PC-9 (cell line): ENCODE measurements around the gene TOM1L2.

Experiments used
- EZH2 ChIP-seq: fragments of 200-600 bp; sonication (generic); IDR thresholded peaks from 2 replicates; pipeline ENCODE4 v1.8.0; 2017; ENCODE audit warnings: antibody characterized with exemption, low read depth
- TF ChIP-seq, protein P1 (sequence below): fragments of 200-600 bp; sonication (generic); conservative IDR thresholded peaks from 2 replicates; pipeline ENCODE4 v1.6.1; 2017; ENCODE audit warnings: mixed run types, antibody characterized with exemption, mild to moderate bottlenecking, moderate library complexity

DNA sequence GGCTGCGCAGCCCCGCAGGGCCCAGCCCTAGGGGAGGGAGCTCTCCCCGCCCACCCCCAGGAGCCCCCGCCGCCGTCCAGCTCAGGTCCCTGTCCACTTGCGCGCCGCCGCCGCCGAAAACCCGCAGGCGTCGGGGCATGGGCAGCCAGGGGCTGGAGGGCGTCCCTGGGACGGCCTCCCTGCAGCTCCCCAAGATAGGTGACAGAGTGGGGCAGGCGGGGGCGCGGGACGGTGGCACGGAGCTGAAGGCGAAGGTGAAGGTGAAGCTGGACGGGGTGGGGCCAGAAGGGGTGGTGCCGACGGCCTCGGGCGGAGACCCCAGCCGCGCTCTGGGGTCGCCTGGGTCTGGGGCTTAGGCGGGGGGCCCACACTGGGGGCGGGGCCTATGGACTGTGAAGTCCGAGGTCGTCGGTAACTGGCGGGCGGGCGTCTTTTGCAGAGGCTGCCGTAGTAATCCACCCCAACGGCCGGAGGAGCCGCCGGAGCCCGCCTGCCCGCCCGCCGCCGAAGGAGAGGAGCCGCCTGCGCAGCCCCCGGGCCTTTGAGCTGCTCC, 162.6 kb downstream of the TOM1L2 start:
- TF ChIP-seq, protein P1, sequence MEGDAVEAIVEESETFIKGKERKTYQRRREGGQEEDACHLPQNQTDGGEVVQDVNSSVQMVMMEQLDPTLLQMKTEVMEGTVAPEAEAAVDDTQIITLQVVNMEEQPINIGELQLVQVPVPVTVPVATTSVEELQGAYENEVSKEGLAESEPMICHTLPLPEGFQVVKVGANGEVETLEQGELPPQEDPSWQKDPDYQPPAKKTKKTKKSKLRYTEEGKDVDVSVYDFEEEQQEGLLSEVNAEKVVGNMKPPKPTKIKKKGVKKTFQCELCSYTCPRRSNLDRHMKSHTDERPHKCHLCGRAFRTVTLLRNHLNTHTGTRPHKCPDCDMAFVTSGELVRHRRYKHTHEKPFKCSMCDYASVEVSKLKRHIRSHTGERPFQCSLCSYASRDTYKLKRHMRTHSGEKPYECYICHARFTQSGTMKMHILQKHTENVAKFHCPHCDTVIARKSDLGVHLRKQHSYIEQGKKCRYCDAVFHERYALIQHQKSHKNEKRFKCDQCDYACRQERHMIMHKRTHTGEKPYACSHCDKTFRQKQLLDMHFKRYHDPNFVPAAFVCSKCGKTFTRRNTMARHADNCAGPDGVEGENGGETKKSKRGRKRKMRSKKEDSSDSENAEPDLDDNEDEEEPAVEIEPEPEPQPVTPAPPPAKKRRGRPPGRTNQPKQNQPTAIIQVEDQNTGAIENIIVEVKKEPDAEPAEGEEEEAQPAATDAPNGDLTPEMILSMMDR: no peak
- TF ChIP-seq EZH2: no peak
